AG09309 (cell line): ENCODE results near the gene SPACA5B.
"Not testable (repeated sequence)": the region's sequence is repeated elsewhere in the genome, so short reads cannot be mapped to it uniquely, and the experiment has no call there.

ENCODE experiments used
- DNase-seq: peaks from one replicate; pipeline ENCODE4 v3.0.0-alpha.2; 2010; ENCODE audit warnings: low read depth
- H3K4me3 ChIP-seq: 2 replicates; pipeline ENCODE4 v1.5.1; 2011; ENCODE audit warnings: mild to moderate bottlenecking, low read depth, low read length, moderate library complexity; ENCODE audit not compliant: control insufficient read depth
- CTCF ChIP-seq: IDR thresholded peaks from 2 replicates; pipeline ENCODE4 v1.5.1; 2011; ENCODE audit warnings: mild to moderate bottlenecking, low read depth, low read length, inconsistent platforms; ENCODE audit not compliant: insufficient read depth, control insufficient read depth; ENCODE audit errors: missing control alignments

The SPACA5B gene

GRCh38 chrX:48107717-48108116 is 22.7 kb upstream of the SPACA5B start:
- DNase-seq = no peak

DNA sequence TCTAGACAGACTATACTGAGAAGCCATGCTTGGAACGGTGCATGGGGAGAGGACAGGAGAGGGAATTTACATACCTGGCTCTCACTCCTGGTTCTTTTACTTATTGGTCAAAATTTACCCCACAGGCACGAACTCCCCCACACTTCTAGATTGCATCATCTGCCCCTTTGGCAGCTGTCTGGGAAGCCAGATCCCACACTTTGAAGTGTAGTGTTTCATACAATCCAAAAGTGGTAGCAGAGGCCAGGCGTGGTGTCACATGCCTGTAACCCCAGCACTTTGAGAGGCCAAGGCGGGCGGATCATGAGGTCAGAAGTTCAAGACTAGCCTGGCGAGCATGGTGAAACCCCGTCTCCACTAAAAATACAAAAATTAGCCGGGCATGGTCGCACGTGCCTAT is 5.1 kb upstream of the SPACA5B start:
- not testable (repeated sequence) for DNase-seq, H3K4me3 ChIP-seq

More at GRCh38 chrX:48107717-48108116, 22.7 kb upstream of the SPACA5B start:
- no peak overlapping the region for H3K4me3 ChIP-seq
- TF ChIP-seq CTCF = no peak

- not testable (repeated sequence) for DNase-seq, H3K4me3 ChIP-seq
Observed at GRCh38 chrX:48132308-48132844, 1.9 kb downstream of the SPACA5B start.

DNA sequence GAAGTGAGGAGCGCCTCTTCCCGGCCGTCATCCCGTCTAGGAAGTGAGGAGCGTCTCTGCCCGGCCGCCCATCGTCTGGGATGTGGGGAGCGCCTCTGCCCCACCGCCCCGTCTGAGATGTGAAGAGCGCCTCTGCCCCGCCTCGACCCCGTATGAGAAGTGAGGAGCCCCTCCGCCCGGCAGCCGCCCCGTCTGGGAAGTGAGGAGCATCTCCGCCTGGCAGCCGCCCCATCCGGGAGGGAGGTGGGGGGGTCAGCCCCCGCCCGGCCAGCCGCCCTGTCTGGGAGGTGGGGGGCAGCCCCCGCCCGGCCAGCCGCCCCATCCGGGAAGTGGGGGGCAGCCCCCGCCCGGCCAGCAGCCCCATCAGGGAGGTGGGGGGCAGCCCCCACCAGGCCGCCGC is 8.7 kb downstream of the SPACA5B start:
- not testable (repeated sequence) for DNase-seq, H3K4me3 ChIP-seq

DNA sequence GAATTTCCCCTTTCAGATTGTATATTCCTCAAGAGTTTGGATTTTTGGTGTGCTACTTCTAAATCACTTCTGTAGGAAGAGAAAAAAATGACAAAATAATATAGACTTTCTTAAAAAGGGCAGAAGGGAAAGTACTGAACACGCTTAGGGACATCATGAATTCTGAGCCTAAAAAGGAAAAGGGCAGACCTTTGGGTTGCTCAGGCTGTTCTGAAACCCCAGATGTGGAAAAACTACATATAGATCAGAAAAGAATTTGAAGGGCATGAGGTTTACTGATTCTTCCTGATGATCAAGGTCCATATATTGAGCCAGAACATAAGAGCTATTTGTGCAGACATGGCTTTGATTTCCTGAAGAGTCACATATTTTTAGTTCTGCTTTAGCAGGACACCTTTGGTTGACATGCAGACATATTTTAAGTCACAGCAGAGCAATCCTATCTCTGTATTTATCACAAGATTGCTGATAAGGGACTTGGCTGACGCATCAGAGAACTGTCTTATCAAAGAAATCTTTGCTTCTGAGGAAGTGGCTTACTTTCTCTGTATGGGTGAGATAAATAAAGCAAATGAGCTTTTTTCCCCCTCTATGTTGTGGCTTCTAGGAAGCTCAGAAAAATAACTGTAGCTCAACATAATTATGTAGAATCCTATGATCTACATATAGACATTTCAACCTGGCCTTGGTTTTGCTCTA is 11.5 kb downstream of the SPACA5B start:
- not testable (repeated sequence) for H3K4me3 ChIP-seq, DNase-seq

DNA sequence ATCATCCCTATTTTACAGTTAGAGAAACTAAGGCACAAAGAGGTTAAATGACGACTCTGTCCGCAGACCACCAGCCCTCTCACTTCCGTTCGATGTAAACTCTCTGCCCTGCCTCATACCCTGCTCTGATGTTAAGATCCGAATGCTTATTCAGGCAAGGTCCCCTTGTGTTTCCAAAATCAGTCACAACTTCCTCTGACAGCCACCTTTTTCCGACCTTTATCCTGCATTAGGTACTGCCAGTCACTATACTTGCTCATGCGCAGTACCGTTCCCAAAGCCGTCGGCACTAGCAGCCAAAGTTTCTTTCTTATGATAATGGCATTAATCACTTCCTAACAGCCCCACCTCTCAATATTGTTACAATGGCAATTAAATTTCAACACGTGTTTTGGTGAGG is 12.3 kb downstream of the SPACA5B start:
- not testable (repeated sequence) for DNase-seq, H3K4me3 ChIP-seq

- no peak for DNase-seq
- TF ChIP-seq CTCF = no peak
- H3K4me3 ChIP-seq = no peak overlapping the region
Observed at GRCh38 chrX:48153769-48154168, 23.3 kb downstream of the SPACA5B start.

DNA sequence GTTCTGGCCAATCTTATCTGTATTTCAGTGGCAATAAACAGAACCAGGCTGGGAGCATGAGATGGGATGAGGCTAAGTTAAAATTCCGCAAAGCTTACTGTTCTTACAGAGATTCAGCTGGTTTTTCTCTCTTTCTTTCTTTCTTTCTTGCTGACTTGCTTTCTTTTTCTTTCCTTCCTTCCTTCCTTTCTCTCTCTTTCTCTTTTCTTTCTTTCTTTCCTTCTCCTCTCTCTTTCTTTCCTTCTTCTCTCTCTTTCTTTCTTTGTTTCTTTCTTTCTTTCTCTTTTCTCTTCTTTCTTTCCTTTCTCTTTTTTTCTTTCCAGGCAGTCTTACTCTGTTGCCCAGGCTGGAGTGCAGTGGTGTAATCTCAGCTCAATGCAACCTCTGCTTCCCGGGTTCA is 24.4 kb downstream of the SPACA5B start:
- no peak for TF ChIP-seq CTCF
- no peak overlapping the region for H3K4me3 ChIP-seq
- DNase-seq = no peak

DNA sequence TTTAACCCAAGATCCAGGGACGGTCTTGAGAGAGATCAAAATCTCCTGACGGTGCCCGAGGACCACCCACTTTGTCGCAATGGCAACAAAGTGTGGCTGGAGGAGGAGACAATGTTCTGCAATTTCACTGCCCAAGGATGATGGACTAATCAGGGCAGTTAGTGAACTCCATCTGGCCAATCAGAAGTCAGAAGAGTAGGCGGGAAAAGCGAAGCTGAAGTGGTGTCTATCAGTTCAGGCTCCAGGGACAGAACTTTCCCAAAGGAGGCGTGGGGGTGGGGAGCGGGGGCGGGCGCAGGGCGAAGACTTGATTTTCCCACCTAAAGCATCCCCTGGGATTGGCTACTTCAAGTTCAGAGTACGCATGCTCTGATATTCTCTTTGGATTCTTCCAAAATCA is 25.6 kb downstream of the SPACA5B start:
- no peak overlapping the region for H3K4me3 ChIP-seq
- no peak for TF ChIP-seq CTCF
- DNase-seq = no peak
